Nephron (organoid): ENCODE measurements around the gene CFAP20DC.

ENCODE experiments used
- H3K27ac Mint-ChIP-seq, 3 experiments: 2 replicates each; pipeline ENCODE4 v1.8.0; 2020; ENCODE audit warnings: mixed read lengths in 3 of 3, mild to moderate bottlenecking in 2 of 3, moderate library complexity in 1 of 3
- H3K27me3 Mint-ChIP-seq: 2 replicates; pipeline ENCODE4 v1.8.0; 2021; ENCODE audit warnings: low read depth, mild to moderate bottlenecking, moderate library complexity, mixed read lengths
- H3K36me3 Mint-ChIP-seq: 2 replicates; pipeline ENCODE4 v1.8.0; 2020; ENCODE audit warnings: low read depth, mixed read lengths
- H3K4me1 Mint-ChIP-seq: 2 replicates; pipeline ENCODE4 v1.8.0; 2020; ENCODE audit warnings: mixed read lengths
- H3K4me3 Mint-ChIP-seq, 3 experiments: 2 replicates each; pipeline ENCODE4 v1.8.0; 2020; ENCODE audit warnings: mild to moderate bottlenecking in 3 of 3, mixed read lengths in 3 of 3, moderate library complexity in 2 of 3
- H3K9me3 Mint-ChIP-seq: 2 replicates; pipeline ENCODE4 v1.8.0; 2020; ENCODE audit warnings: mixed read lengths
- TF ChIP-seq, protein P1 (sequence below), 3 experiments: fragments of 200-600 bp; sonication (generic); IDR thresholded peaks; one replicate each; pipeline ENCODE4 v1.5.0; 2021; ENCODE audit warnings: antibody characterized with exemption in 3 of 3; ENCODE audit not compliant: unreplicated experiment in 3 of 3

The CFAP20DC gene

DNA sequence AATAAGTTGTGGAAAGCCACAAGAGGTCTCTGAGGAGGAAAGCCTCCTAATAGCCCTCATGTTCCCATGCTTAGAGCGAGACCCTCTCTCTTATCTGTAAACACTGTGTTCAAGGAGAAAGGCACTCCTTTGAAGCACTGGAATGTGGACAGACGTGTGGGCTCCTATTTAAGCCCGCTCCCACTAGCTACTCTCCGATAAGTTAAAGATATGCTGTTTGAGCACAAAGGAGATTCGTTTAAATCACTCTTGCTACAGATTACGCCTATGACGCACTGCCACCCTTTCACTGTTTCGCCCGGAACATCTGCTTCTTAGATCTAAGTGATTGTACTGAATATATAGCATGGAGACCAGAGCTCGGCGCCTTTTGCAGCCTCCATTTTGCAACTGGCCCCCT is 325.5 kb downstream of the CFAP20DC start:
- H3K9me3 Mint-ChIP-seq: no peaks in the 10 kb centered on the region
- H3K27ac Mint-ChIP-seq: peak overlapping the region in 2 of 3 experiments; percentile 20 to 71
- peaks cover 3% of the 10 kb centered on the region for H3K36me3 Mint-ChIP-seq
- H3K4me1 Mint-ChIP-seq: peaks cover 53% of the 10 kb centered on the region
- H3K4me3 Mint-ChIP-seq: no peak overlapping the region
- H3K27me3 Mint-ChIP-seq: no peaks in the 10 kb centered on the region
- TF ChIP-seq, protein P1, sequence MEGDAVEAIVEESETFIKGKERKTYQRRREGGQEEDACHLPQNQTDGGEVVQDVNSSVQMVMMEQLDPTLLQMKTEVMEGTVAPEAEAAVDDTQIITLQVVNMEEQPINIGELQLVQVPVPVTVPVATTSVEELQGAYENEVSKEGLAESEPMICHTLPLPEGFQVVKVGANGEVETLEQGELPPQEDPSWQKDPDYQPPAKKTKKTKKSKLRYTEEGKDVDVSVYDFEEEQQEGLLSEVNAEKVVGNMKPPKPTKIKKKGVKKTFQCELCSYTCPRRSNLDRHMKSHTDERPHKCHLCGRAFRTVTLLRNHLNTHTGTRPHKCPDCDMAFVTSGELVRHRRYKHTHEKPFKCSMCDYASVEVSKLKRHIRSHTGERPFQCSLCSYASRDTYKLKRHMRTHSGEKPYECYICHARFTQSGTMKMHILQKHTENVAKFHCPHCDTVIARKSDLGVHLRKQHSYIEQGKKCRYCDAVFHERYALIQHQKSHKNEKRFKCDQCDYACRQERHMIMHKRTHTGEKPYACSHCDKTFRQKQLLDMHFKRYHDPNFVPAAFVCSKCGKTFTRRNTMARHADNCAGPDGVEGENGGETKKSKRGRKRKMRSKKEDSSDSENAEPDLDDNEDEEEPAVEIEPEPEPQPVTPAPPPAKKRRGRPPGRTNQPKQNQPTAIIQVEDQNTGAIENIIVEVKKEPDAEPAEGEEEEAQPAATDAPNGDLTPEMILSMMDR (IDR thresholded peaks at IDR 0.05; ENCODE audit: unreplicated experiment in 3 of 3): no peak

DNA sequence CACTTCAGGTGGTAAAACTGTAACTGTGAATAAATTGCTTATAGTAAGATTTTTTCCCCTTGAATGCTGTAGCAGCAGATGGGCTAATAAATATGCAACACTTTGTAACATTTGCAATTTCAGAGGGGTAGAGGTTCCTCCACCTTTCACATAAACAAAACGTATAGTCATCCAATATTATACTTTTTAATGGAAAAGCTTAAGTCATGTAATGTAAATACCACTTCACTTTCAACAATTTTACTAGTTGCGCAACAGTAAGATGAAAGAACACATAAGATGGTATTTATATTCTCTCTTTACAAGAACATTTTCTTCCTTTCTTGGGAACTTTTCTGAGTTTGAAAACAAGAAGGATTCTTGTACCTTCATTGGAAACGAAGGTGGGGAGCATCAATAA is 326.7 kb downstream of the CFAP20DC start:
- Mint-ChIP-seq H3K27ac (peak overlapping the region in 2 of 3 experiments; percentile 71 to 85), H3K36me3 (peaks cover under 1% of the 10 kb centered on the region)

DNA sequence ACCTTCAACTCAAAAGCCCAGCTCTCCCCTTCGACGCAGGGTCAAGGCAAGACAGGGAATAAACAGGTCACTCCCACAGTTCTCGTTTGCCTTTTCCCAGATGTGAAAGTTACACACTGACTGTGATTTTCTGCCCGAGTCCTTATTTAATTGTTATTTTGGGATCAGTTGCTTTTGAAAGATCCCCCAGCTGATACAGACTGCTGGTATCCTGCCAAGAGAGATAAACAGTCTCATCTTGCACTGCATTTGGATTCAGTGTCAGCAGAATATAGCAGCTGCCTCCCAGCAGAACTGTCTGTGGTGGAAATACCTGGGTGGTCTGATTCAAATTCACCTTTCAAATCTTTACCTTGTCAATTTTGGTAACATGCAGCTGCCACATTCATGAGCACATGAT is 327.3 kb downstream of the CFAP20DC start:
- Mint-ChIP-seq H3K27me3 (no peaks in the 10 kb centered on the region), H3K9me3 (no peaks in the 10 kb centered on the region), H3K4me1 (peaks cover 54% of the 10 kb centered on the region), H3K27ac (peak overlapping the region; percentile 27 to 76 (median 45)), H3K36me3 (no peaks in the 10 kb centered on the region), H3K4me3 (peak overlapping the region in 1 of 3 experiments; percentile 41)
- TF ChIP-seq, protein P1 (IDR thresholded peaks at IDR 0.05; ENCODE audit: unreplicated experiment in 3 of 3): no peak

More for the DNA sequence above, 326.7 kb downstream of the CFAP20DC start:
- Mint-ChIP-seq H3K9me3 (no peaks in the 10 kb centered on the region), H3K4me3 (no peak overlapping the region), H3K27me3 (no peaks in the 10 kb centered on the region), H3K4me1 (peaks cover 54% of the 10 kb centered on the region)
- TF ChIP-seq, protein P1 (IDR thresholded peaks at IDR 0.05; ENCODE audit: unreplicated experiment in 3 of 3): no peak

DNA sequence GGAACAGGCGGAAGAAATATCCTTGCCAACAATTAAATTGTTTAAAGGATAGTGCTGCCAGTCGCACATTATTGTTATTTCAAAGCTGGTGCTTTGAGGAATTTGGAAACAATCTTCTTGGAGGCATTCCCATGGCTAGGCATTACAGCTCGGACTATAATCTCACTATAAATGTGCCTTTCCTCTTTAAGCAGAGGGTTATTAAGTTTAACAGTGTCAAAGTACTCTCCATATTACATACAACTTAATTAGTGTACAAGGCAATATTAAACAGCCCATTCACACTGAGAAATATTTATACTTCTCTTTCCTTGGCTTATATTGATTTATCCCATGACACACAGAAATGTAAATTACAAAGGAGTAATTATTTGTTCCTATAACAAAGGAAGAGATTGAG is 329.3 kb downstream of the CFAP20DC start:
- H3K36me3 Mint-ChIP-seq: no peaks in the 10 kb centered on the region
- no peak overlapping the region for H3K4me3 Mint-ChIP-seq
- TF ChIP-seq, protein P1 (IDR thresholded peaks at IDR 0.05; ENCODE audit: unreplicated experiment in 3 of 3): no peak
- H3K27ac Mint-ChIP-seq: peak overlapping the region in 1 of 3 experiments; percentile 76
- H3K4me1 Mint-ChIP-seq: peaks cover 54% of the 10 kb centered on the region
- H3K9me3 Mint-ChIP-seq: no peaks in the 10 kb centered on the region
- H3K27me3 Mint-ChIP-seq: no peaks in the 10 kb centered on the region

DNA sequence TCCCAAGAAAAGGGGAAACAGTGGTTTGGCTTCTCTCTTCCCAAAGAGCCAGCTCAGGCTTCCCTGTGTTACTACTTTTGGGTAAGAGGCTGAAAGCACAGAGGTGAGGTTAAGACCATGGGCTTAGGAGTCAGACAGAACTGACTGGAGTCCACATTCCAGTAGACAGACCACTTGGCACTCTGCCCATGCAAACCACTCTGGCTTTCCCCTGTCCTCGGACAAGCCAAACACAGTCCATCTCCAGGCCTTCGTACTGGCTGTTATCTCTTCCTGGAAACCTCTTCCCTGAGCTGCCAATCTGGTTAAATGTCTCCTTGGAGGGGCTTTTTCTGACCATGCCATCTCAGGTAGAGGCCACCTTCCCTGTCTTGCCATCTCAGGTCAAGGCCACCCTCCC is 330.1 kb downstream of the CFAP20DC start:
- Mint-ChIP-seq H3K4me1 (peaks cover 54% of the 10 kb centered on the region), H3K9me3 (no peaks in the 10 kb centered on the region), H3K36me3 (no peaks in the 10 kb centered on the region), H3K27ac (no peak overlapping the region), H3K4me3 (no peak overlapping the region), H3K27me3 (no peaks in the 10 kb centered on the region)
- TF ChIP-seq, protein P1 (IDR thresholded peaks at IDR 0.05; ENCODE audit: unreplicated experiment in 3 of 3): no peak

DNA sequence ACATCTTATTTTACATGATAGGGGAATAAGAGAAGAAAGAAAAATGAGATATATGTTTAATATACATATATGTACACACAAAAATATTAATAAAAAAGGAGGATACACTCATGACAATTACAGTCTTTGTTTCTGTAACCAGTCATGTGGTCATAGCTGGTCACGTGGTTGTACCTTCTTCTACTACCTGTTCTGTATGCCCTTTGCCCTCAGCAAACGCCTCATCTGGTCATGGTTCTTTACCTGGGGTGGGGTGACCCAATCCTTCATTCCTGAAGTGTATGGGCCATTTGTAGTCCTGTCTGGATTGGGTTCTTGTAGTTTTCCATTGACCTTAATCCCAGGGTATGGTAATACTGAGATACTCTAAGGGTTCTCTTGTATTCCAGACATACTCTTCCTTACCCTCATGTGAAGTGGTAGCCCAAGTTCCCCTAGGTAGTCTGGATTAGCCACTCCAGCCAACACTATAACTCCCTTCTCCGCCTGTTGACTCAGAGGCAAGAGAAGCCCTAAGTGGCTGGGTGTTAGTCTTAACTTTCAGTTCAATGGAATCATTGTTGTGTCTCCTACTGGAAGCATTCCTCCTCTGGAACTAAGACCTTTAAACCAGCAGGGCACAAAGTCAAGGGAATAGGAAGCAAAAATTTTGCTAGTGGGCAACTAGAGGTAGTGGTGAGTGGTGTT is 336.0 kb downstream of the CFAP20DC start:
- TF ChIP-seq, protein P1 (IDR thresholded peaks at IDR 0.05; ENCODE audit: unreplicated experiment in 3 of 3): no peak
- H3K27me3 Mint-ChIP-seq: no peaks in the 10 kb centered on the region
- H3K9me3 Mint-ChIP-seq: no peaks in the 10 kb centered on the region
- no peaks in the 10 kb centered on the region for H3K4me1 Mint-ChIP-seq
- H3K36me3 Mint-ChIP-seq: no peaks in the 10 kb centered on the region
- H3K27ac Mint-ChIP-seq: no peak overlapping the region
- no peak overlapping the region for H3K4me3 Mint-ChIP-seq
